ENCODE data around the gene PSMC2. TPM values are rescaled to one million over a fixed set of nuclear protein-coding genes. Genes with fewer than 3 reads are reported as not detected.

PSMC2 gene
- polyA plus RNA-seq, 1 experiment: 266 TPM

GRCh38 chr7:103391150-103391549 lies 43.7 kb downstream of the PSMC2 start:
- Histone ChIP-seq H3K4me3 (ENCODE audit: low read depth, low read length) (no peak overlapping the region), H3K27me3 (ENCODE audit: control insufficient read depth, insufficient read depth, low read length) (peaks cover 4% of the 10 kb centered on the region), H3K9me3 (ENCODE audit: control insufficient read depth, insufficient read depth, low read length) (no peaks in the 10 kb centered on the region), H3K27ac (ENCODE audit: low read depth, low read length) (no peak overlapping the region)
- ChIA-PET POLR2A (no interaction called here), CTCF (no interaction called here)
- TF ChIP-seq CTCF (IDR thresholded peaks at IDR 0.05; ENCODE audit: low read depth, low read length): no peak
- DNase-seq (ENCODE audit: low read depth, low spot score): no peak

- Histone ChIP-seq H3K9me3 (ENCODE audit: control insufficient read depth, insufficient read depth, low read length) (no peaks in the 10 kb centered on the region), H3K4me3 (ENCODE audit: low read depth, low read length) (no peak overlapping the region), H3K27me3 (ENCODE audit: control insufficient read depth, insufficient read depth, low read length) (peaks cover 4% of the 10 kb centered on the region), H3K27ac (ENCODE audit: low read depth, low read length) (no peak overlapping the region)
- no peak for TF ChIP-seq CTCF (IDR thresholded peaks at IDR 0.05; ENCODE audit: low read depth, low read length)
- POLR2A ChIA-PET: no interaction called here
- DNase-seq (ENCODE audit: low read depth, low spot score): no peak
- CTCF ChIA-PET: no interaction called here
These were observed 44.5 kb downstream of the PSMC2 start for GRCh38 chr7:103391976-103392375.

GRCh38 chr7:103394566-103394965 lies 47.1 kb downstream of the PSMC2 start:
- CTCF ChIA-PET: no interaction called here
- DNase-seq (ENCODE audit: low read depth, low spot score): no peak
- H3K9me3 ChIP-seq (ENCODE audit: control insufficient read depth, insufficient read depth, low read length): no peaks in the 10 kb centered on the region
- no peak for TF ChIP-seq CTCF (IDR thresholded peaks at IDR 0.05; ENCODE audit: low read depth, low read length)
- H3K27me3 ChIP-seq (ENCODE audit: control insufficient read depth, insufficient read depth, low read length): peaks cover 2% of the 10 kb centered on the region
- POLR2A ChIA-PET: no interaction called here
- H3K4me3 ChIP-seq (ENCODE audit: low read depth, low read length): no peak overlapping the region
- H3K27ac ChIP-seq (ENCODE audit: low read depth, low read length): no peak overlapping the region

- Histone ChIP-seq H3K27ac (ENCODE audit: low read depth, low read length) (no peak overlapping the region), H3K9me3 (ENCODE audit: control insufficient read depth, insufficient read depth, low read length) (no peaks in the 10 kb centered on the region), H3K4me3 (ENCODE audit: low read depth, low read length) (no peak overlapping the region), H3K27me3 (ENCODE audit: control insufficient read depth, insufficient read depth, low read length) (no peaks in the 10 kb centered on the region)
- DNase-seq (ENCODE audit: low read depth, low spot score): no peak
- TF ChIP-seq CTCF (IDR thresholded peaks at IDR 0.05; ENCODE audit: low read depth, low read length): no peak
- ChIA-PET POLR2A (no interaction called here), CTCF (no interaction called here)
These were observed 47.6 kb downstream of the PSMC2 start for GRCh38 chr7:103395071-103395470.

GRCh38 chr7:103396471-103396870 lies 49.0 kb downstream of the PSMC2 start:
- no peak overlapping the region for H3K27ac ChIP-seq (ENCODE audit: low read depth, low read length)
- no peaks in the 10 kb centered on the region for H3K27me3 ChIP-seq (ENCODE audit: control insufficient read depth, insufficient read depth, low read length)
- CTCF ChIA-PET: no interaction called here

More at GRCh38 chr7:103396471-103396870, 49.0 kb downstream of the PSMC2 start:
- Histone ChIP-seq H3K4me3 (ENCODE audit: low read depth, low read length) (no peak overlapping the region), H3K9me3 (ENCODE audit: control insufficient read depth, insufficient read depth, low read length) (no peaks in the 10 kb centered on the region)
- POLR2A ChIA-PET: no interaction called here
- TF ChIP-seq CTCF (IDR thresholded peaks at IDR 0.05; ENCODE audit: low read depth, low read length): no peak
- DNase-seq (ENCODE audit: low read depth, low spot score): no peak

Measured in AG04450 (cell line).